ENCODE measurements around the gene GPR176.
A peak's percentile ranks its signal among the peaks of the same experiment; 100 is the strongest.

Gene GPR176

DNA sequence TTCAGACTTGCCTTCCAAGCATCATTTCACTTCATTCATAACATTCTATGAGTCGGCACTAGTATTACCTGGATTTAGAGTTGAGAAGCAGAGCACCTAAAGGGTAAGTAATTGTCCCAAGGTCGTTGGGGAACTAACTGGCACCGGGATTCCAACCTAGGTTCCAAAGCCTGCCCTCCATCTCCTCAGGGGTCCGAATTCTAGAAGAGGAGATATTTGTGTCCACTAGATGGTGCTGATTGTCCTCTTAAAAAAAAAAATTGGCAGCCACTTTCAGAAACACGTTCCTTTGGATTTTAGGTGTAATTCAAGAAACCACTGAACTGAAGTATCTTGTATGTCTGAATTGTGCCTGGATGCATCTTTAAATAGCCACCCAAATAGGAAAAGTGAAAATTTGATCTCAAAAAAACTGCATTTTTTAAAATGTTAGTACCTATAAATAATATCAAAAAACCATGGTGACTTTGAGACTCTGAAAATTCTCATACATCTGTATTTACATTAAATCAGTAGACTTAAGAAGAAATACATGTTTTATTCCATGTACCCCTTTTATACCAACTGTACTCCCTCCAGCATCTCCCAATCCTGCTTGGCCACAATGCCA, 133.5 kb downstream of the GPR176 start:
- peak; percentile 81 for DNase-seq (ENCODE audit: low read depth, low spot score)
- TF ChIP-seq, protein P1, sequence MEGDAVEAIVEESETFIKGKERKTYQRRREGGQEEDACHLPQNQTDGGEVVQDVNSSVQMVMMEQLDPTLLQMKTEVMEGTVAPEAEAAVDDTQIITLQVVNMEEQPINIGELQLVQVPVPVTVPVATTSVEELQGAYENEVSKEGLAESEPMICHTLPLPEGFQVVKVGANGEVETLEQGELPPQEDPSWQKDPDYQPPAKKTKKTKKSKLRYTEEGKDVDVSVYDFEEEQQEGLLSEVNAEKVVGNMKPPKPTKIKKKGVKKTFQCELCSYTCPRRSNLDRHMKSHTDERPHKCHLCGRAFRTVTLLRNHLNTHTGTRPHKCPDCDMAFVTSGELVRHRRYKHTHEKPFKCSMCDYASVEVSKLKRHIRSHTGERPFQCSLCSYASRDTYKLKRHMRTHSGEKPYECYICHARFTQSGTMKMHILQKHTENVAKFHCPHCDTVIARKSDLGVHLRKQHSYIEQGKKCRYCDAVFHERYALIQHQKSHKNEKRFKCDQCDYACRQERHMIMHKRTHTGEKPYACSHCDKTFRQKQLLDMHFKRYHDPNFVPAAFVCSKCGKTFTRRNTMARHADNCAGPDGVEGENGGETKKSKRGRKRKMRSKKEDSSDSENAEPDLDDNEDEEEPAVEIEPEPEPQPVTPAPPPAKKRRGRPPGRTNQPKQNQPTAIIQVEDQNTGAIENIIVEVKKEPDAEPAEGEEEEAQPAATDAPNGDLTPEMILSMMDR (IDR thresholded peaks at IDR 0.05; ENCODE audit: low read depth, low read length) = peak; percentile 50
- in situ Hi-C loops (cut with HindIII; ENCODE audit: low sequenced_read_pairs) = no loop called here
- no peak overlapping the region for H3K4me3 ChIP-seq (ENCODE audit: low read depth, low read length)

DNA sequence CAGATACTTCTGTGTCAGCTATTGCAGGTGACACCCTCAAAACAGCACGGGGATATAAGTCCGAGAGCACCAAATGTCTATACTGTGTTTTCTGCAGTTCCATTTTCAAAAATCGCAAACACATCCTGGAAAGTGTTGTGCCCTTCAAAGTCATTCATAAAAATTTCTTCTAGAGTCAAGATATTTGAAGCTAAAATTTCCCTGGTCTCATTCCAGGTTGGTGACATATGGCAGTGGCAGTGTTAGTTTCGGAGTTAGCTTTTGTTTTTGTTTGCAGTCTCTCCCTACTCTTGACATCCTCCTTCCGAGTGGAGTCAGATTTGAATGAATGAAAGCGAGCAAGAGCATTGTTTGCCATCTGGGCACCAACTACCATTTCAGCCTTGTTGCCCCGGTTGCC, 134.2 kb downstream of the GPR176 start:
- TF ChIP-seq, protein P1 (IDR thresholded peaks at IDR 0.05; ENCODE audit: low read depth, low read length) = no peak
- no peak for DNase-seq (ENCODE audit: low read depth, low spot score)
- H3K4me3 ChIP-seq (ENCODE audit: low read depth, low read length) = no peak overlapping the region
- in situ Hi-C loops (cut with HindIII; ENCODE audit: low sequenced_read_pairs) = no loop called here

DNA sequence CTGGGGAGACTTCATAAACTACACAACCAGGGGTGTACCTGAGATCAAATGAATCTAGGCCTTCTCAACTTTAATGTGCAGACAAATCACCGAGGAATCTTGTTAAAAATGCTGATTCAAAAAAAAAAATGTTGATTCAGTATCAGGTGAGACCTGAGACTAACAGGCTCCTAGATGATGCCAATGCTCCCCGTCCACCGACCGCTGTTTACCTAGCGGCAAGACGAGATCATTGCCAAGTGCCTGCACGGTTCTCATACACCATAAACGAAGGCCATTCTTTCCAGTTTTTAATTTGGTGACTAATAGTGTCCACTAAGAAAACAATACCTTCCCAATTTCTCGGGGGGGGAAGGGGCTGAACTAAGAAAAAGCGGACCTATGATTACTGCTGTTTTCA, 134.9 kb downstream of the GPR176 start:
- H3K4me3 ChIP-seq (ENCODE audit: low read depth, low read length) = no peak overlapping the region
- TF ChIP-seq, protein P1 (IDR thresholded peaks at IDR 0.05; ENCODE audit: low read depth, low read length) = no peak
- no peak for DNase-seq (ENCODE audit: low read depth, low spot score)
- in situ Hi-C loops (cut with HindIII; ENCODE audit: low sequenced_read_pairs) = no loop called here

DNA sequence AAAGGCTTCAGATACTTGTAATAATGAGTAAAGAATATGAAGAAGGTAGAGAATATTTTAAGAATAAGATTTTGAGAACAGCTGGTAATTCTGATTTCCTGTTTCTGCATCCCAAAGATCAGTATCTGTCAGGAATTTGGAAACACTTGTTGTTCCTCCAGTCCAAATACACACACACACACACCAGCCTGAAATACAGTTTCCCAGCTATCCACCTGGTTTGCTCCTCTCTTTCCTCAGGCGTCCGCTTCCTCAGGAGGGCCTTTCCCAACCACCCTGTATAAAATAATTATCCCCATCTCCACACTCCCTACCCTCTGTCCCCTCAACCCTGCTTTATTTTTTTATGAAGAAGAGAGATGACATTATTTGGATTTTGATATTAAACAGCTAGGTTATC, 135.4 kb downstream of the GPR176 start:
- TF ChIP-seq, protein P1 (IDR thresholded peaks at IDR 0.05; ENCODE audit: low read depth, low read length) = no peak
- in situ Hi-C loops (cut with HindIII; ENCODE audit: low sequenced_read_pairs) = no loop called here
- no peak overlapping the region for H3K4me3 ChIP-seq (ENCODE audit: low read depth, low read length)
- no peak for DNase-seq (ENCODE audit: low read depth, low spot score)

DNA sequence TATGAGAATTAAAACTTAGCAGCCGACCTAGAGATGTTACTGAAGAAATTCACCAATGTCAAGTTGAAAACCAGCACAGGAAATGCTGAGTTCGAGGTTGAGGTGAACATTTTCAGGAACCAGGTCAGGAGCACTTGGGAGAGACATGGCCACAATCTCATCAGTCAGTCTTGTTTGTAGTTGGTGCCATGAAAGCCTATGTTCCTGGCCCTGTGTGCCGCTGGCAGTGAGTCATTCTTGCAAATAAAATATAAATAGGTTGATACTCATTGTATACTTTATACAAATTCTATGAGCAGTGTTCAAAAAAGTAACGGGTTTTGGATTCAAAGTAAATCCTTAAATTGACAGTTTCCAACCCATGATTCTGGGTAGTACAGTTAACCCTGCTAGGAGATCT, 135.9 kb downstream of the GPR176 start:
- TF ChIP-seq, protein P1 (IDR thresholded peaks at IDR 0.05; ENCODE audit: low read depth, low read length) = no peak
- in situ Hi-C loops (cut with HindIII; ENCODE audit: low sequenced_read_pairs) = no loop called here
- peak overlapping the region; percentile 72 for H3K4me3 ChIP-seq (ENCODE audit: low read depth, low read length)
- DNase-seq (ENCODE audit: low read depth, low spot score) = peak; percentile 20

DNA sequence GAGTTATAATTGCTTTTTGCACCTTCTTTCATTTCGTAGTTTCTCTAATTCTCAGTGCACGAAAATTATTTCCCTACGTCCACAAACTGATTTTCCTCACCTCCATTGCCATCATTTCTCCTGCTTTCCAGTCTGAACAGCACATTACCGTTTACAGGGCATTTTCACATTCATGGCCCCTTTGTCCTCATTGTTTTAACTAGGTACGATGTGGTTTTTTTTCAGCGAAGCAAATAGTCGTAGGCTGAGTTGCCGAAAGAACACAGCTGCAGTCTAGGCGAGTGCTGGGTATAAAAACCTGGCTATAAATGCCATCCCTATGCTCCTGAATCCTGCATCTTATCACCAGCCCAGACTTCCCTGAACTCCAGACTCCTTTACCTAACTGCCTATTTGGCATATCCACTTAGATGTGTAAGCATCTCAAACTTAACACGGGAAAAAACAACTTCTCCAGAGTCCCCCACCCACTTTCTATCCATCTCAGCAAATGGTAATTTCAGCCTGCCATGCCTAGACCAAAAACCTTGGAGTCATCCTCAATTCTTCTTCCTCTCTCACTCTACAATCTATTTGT, 136.7 kb downstream of the GPR176 start:
- in situ Hi-C loops (cut with HindIII; ENCODE audit: low sequenced_read_pairs) = no loop called here
- TF ChIP-seq, protein P1 (IDR thresholded peaks at IDR 0.05; ENCODE audit: low read depth, low read length) = no peak
- peak overlapping the region; percentile 72 for H3K4me3 ChIP-seq (ENCODE audit: low read depth, low read length)
- DNase-seq (ENCODE audit: low read depth, low spot score) = peak; percentile 43

Data from astrocyte of the spinal cord (primary cell).